ENCODE data around the gene FGFR1OP2.

Gene FGFR1OP2

DNA sequence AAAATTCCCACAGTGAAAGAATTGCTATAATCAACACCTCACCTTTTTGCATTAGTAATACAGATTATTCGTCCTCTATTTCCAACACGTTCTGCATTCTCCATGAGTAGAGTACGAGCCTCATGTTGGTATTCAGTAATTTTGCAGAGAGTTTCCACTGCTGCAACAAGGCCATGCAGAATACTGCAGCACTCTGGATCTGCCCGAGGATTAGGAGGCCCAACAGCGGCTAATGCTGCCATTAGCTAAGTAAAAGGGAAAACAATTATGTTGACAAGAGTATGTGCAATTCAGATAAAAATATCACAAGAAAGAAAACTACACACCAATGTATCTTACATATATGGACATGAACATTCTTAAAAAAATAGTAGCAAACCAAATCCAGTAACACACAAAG is 9.6 kb upstream of the FGFR1OP2 start:
- Histone ChIP-seq H3K36me3 (peaks cover 20 to 43% (median 36%) of the 10 kb centered on the region in 3 donors), H3K4me3 (no peak overlapping the region), H3K27ac (no peak overlapping the region), H3K27me3 (no peaks in the 10 kb centered on the region), H3K4me1 (no peaks in the 10 kb centered on the region), H3K9me3 (no peaks in the 10 kb centered on the region)
- intact Hi-C loops (cut with DNase I; ENCODE audit: low total_unique reads) = no loop called here
- no peak for DNase-seq
- TF ChIP-seq, protein P1, sequence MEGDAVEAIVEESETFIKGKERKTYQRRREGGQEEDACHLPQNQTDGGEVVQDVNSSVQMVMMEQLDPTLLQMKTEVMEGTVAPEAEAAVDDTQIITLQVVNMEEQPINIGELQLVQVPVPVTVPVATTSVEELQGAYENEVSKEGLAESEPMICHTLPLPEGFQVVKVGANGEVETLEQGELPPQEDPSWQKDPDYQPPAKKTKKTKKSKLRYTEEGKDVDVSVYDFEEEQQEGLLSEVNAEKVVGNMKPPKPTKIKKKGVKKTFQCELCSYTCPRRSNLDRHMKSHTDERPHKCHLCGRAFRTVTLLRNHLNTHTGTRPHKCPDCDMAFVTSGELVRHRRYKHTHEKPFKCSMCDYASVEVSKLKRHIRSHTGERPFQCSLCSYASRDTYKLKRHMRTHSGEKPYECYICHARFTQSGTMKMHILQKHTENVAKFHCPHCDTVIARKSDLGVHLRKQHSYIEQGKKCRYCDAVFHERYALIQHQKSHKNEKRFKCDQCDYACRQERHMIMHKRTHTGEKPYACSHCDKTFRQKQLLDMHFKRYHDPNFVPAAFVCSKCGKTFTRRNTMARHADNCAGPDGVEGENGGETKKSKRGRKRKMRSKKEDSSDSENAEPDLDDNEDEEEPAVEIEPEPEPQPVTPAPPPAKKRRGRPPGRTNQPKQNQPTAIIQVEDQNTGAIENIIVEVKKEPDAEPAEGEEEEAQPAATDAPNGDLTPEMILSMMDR (IDR thresholded peaks at IDR 0.05) = no peak

DNA sequence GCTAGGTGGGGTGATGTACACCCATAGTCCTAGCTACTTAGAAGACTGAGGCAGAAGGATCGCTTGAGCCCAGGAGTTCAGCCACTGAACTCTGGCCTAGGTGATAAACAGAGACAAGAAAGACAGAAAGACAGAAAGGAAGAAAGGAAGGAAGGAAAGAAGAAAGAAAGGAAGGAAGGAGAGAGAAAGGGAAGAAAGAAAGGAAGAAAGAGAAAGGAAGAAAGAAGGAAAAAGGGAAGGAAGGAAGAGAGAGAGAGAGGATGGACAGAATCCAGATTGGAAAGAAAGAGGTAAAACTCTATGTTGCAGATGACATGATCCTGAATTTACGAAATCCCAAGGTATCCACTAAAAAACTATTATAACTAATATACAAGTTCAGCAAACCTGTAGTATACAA is 8.7 kb upstream of the FGFR1OP2 start:
- peaks cover 14 to 36% (median 29%) of the 10 kb centered on the region in 3 donors for H3K36me3 ChIP-seq
- no peak overlapping the region for H3K4me3 ChIP-seq
- H3K4me1 ChIP-seq = no peaks in the 10 kb centered on the region
- no peak for DNase-seq
- no peaks in the 10 kb centered on the region for H3K9me3 ChIP-seq
- H3K27me3 ChIP-seq = no peaks in the 10 kb centered on the region
- intact Hi-C loops (cut with DNase I; ENCODE audit: low total_unique reads) = no loop called here
- TF ChIP-seq, protein P1 (IDR thresholded peaks at IDR 0.05) = no peak
- H3K27ac ChIP-seq = no peak overlapping the region

DNA sequence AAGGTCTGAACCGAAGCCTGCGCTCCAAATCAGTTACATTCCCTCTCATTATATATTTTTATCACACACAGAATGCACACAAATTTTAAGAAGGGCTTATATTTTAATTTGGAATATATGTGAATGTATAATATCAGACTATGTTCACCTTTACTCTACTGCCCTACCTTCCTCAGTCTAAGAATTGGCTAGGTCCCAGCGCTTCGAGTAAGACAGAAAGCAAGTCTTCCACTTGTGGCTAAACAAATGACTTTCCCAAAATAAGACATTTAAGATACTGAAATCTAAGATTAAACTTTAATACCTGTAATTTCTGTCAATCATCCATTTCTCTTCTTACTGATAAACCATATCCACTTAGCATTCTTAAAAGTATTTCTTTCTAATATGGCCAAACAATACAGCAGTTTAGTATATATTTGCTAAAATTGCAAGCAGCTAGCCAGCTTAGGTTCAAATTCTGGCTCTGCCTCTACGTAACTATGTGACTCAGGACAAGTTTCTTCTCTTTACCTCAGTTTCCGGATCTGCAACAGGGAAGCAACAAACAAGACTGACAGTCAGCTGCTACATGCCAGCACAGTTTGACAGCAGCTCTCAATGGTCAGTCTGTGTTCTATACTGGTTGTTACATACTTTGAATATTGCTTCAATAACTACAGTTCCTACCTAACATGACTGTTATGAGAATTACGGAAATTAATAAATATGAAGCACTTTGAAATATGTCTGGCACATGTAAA is 2.5 kb upstream of the FGFR1OP2 start:
- TF ChIP-seq, protein P1 (IDR thresholded peaks at IDR 0.05) = no peak
- intact Hi-C loops (cut with DNase I; ENCODE audit: low total_unique reads) = loop anchor here (2.0 to 10.0 kb wide), 2 partner anchors 309 to 379 kb away; partner anchors contain the start of gene STK38L
- Histone ChIP-seq H3K27ac (no peak overlapping the region), H3K27me3 (no peaks in the 10 kb centered on the region), H3K9me3 (no peaks in the 10 kb centered on the region), H3K4me1 (peaks cover 0 to 31% (median 9%) of the 10 kb centered on the region in 4 donors), H3K4me3 (no peak overlapping the region), H3K36me3 (peaks cover 0 to 7% (median 0%) of the 10 kb centered on the region in 3 donors)
- DNase-seq = no peak

DNA sequence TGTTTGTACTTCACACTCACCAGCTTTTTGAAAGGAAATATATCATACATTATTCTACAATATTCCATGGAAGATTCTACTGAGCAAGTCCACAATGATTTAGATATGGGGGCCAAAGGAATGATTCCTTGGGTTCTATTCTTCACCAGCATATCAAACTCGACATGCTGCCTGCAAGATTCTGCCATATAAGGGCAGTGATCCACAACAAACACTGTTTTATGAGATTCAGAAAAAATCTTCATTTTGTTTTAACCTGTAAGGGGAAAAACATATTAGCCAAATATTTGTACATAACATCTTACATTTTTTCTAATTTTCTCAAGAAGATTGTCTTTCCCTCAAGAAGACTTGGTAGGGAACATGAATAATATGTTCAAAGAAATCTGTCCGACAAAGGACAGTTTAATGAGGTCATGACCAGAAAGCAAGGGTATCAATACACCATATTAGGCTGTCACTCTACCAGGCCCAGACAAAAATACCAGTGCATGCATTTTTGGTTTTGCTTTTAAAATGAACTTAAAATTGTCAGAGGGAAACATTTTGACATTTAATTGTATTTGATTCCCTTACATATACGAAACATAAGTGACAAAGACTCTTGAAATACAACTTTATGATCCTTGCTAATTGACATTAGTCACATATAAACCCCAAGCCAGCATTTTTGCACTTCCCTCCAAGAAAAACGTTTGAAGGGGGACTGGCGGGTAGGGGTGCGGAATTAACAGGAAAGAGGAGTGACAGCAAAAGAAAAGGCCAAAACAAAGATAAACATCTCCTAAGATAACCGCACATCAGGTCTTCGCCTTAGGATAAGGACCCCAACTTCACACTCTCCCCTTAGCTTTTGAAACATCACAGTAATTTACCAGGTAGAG is 1.5 kb upstream of the FGFR1OP2 start:
- no peaks in the 10 kb centered on the region for H3K27me3 ChIP-seq
- H3K4me3 ChIP-seq = peak overlapping the region; percentile 69 to 93
- no peaks in the 10 kb centered on the region for H3K36me3 ChIP-seq
- peak overlapping the region; percentile 92 to 97 for H3K27ac ChIP-seq
- TF ChIP-seq, protein P1 (IDR thresholded peaks at IDR 0.05) = no peak
- H3K4me1 ChIP-seq = peaks cover 0 to 41% (median 14%) of the 10 kb centered on the region in 4 donors
- DNase-seq = no peak
- intact Hi-C loops (cut with DNase I; ENCODE audit: low total_unique reads) = loop anchor here (2.0 to 10.0 kb wide), 2 partner anchors 308 to 378 kb away; partner anchors contain the start of gene STK38L
- no peaks in the 10 kb centered on the region for H3K9me3 ChIP-seq

DNA sequence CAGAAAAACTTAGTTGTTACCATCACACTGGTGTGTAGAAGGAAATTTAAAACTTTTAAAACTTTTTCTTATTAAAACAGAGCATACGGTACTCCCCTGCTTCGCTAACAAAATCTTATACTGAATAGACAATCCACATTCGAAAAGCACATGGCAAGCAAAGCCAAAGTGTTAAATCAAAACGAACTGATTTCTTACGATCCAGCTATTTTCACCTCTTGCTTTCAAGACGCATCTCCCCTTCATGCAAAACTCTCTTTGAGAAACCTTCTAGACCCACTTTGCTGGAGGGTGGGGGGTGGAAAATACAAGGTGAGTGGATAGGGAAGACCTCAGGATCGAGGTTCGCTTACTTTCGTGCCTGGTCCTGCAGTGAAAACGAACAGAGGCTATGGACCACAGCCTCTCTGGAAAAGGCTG is 817 bp upstream of the FGFR1OP2 start:
- intact Hi-C loops (cut with DNase I; ENCODE audit: low total_unique reads) = loop anchor here (2.0 to 10.0 kb wide), 2 partner anchors 307 to 377 kb away; partner anchors contain the start of gene STK38L
- H3K4me1 ChIP-seq = peaks cover 0 to 47% (median 17%) of the 10 kb centered on the region in 4 donors

More for the DNA sequence above, 817 bp upstream of the FGFR1OP2 start:
- Histone ChIP-seq H3K36me3 (no peaks in the 10 kb centered on the region), H3K9me3 (no peaks in the 10 kb centered on the region), H3K4me3 (peak overlapping the region; percentile 69 to 93), H3K27ac (peak overlapping the region; percentile 92 to 97), H3K27me3 (no peaks in the 10 kb centered on the region)
- no peak for DNase-seq
- TF ChIP-seq, protein P1 (IDR thresholded peaks at IDR 0.05) = no peak
